Vagina (tissue), 2 donors: ENCODE data around the gene MICAL3. TPM values are rescaled to one million over a fixed set of nuclear protein-coding genes. Genes with fewer than 3 reads are reported as not detected.

Source experiments
- DNase-seq, 2 donors: peaks; one replicate each; pipeline ENCODE4 v3.0.0-alpha.2; 2017; ENCODE audit errors: extremely low spot score in 2 of 2
- H3K27ac ChIP-seq: fragments of 200-600 bp; sonication (generic); one replicate; pipeline ENCODE4 v1.5.1; 2019
- H3K27me3 ChIP-seq: fragments of 200-600 bp; sonication (generic); one replicate; pipeline ENCODE4 v1.5.1; 2019
- H3K36me3 ChIP-seq, 2 donors: fragments of 200-600 bp; sonication (generic); one replicate each; pipeline ENCODE4 v1.5.1; 2017 to 2019
- H3K4me1 ChIP-seq: fragments of 200-600 bp; sonication (generic); one replicate; pipeline ENCODE4 v1.5.1; 2019
- H3K4me3 ChIP-seq, 2 donors: fragments of 200-600 bp; sonication (generic); 1 replicate in 1 of 2; 2 replicates in 1 of 2; pipeline ENCODE4 v1.5.1; 2016 to 2019
- H3K9me3 ChIP-seq: fragments of 200-600 bp; sonication (generic); one replicate; pipeline ENCODE4 v1.5.1; 2019
- POLR2A ChIP-seq, 2 donors: fragments of 450-650 bp; IDR thresholded peaks; one replicate each; pipeline ENCODE4 v1.6.1; 2017; ENCODE audit warnings: antibody characterized with exemption in 2 of 2, mild to moderate bottlenecking in 2 of 2, moderate library complexity in 2 of 2
- POLR2AphosphoS5 ChIP-seq, 2 donors: sonication (generic); formaldehyde crosslinking; IDR thresholded peaks; one replicate each; pipeline ENCODE4 v1.9.0; 2017; ENCODE audit warnings: antibody characterized with exemption in 2 of 2, mild to moderate bottlenecking in 2 of 2, low read depth in 1 of 2; ENCODE audit not compliant: insufficient read depth in 1 of 2
- intact Hi-C: fragments of 100-400 bp; cut with DNase I; formaldehyde crosslinking; loops from one replicate; pipeline ENCODE4 v1.15.1; 2023
- total RNA-seq: library from RNA; depleted of rRNA; stranded (reverse); fragments of >200 nt; gene quantifications from one replicate; pipeline ENCODE4 v1.2.3, GENCODE V29; 2016
- TF ChIP-seq, protein P1 (sequence below), 3 experiments: fragments of 450-650 bp in 2 of 3; fragments of 200-600 bp in 1 of 3; sonication (generic) in 1 of 3; IDR thresholded peaks; one replicate each; pipeline ENCODE4 v1.5.1; 2017 to 2019; ENCODE audit warnings: antibody characterized with exemption in 3 of 3, mild to moderate bottlenecking in 2 of 3, moderate library complexity in 2 of 3

MICAL3 gene
- total RNA-seq, 1 donor from 2014 or later: 35.1 TPM

DNA sequence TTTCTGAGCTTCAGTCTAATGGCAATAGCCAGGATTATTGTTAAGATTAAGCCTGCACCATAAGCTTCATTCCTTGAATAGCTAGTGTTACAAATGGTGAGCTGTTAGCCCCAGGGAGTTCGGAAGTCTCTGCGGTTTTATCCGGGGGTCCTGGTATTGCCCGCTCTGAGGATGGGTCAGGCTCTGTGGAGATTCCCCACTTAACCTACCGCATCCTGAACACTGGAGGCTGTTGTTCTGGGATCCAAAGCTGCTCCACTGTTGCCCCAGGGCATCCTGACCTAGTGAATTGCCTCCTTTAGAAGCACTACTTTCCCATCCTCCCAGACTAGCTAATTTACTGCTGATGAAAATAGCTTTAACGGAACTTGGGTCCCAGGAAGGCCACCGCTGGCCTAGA lies 38.9 kb upstream of the MICAL3 start:
- H3K4me3 ChIP-seq: no peak overlapping the region
- no peak for DNase-seq
- no peaks in the 10 kb centered on the region for H3K27me3 ChIP-seq
- peak overlapping the region; percentile 55 for H3K27ac ChIP-seq
- intact Hi-C loops: no loop called here
- H3K9me3 ChIP-seq: no peaks in the 10 kb centered on the region
- H3K36me3 ChIP-seq: no peaks in the 10 kb centered on the region
- H3K4me1 ChIP-seq: peaks cover 10% of the 10 kb centered on the region
- TF ChIP-seq POLR2AphosphoS5 (IDR thresholded peaks at IDR 0.05; ENCODE audit: insufficient read depth in 1 of 2, low read depth in 1 of 2): no peak
- TF ChIP-seq, protein P1, sequence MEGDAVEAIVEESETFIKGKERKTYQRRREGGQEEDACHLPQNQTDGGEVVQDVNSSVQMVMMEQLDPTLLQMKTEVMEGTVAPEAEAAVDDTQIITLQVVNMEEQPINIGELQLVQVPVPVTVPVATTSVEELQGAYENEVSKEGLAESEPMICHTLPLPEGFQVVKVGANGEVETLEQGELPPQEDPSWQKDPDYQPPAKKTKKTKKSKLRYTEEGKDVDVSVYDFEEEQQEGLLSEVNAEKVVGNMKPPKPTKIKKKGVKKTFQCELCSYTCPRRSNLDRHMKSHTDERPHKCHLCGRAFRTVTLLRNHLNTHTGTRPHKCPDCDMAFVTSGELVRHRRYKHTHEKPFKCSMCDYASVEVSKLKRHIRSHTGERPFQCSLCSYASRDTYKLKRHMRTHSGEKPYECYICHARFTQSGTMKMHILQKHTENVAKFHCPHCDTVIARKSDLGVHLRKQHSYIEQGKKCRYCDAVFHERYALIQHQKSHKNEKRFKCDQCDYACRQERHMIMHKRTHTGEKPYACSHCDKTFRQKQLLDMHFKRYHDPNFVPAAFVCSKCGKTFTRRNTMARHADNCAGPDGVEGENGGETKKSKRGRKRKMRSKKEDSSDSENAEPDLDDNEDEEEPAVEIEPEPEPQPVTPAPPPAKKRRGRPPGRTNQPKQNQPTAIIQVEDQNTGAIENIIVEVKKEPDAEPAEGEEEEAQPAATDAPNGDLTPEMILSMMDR (IDR thresholded peaks at IDR 0.05): no peak
- TF ChIP-seq POLR2A (IDR thresholded peaks at IDR 0.05): no peak

DNA sequence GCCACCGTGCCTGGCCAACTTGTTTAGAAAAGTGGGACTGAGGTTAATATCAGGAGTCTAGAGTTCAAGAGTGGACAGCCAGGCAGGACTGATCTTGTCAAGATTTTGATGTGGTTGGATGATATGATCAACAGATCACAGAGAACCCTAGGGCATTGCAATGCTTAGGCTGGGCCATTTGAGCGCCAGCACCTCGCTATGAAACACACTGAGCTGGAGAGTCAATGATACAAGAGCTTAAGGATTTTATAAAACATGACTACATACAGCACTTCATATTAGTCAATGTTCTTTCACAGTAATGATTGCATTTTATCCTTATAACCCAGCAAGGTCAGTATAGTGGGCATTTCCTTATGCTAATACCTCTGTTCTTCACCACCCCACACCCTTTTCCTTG lies 38.1 kb upstream of the MICAL3 start:
- intact Hi-C loops: no loop called here
- H3K4me3 ChIP-seq: no peak overlapping the region
- no peak for DNase-seq
- no peaks in the 10 kb centered on the region for H3K36me3 ChIP-seq
- H3K9me3 ChIP-seq: no peaks in the 10 kb centered on the region
- no peaks in the 10 kb centered on the region for H3K27me3 ChIP-seq
- TF ChIP-seq POLR2A (IDR thresholded peaks at IDR 0.05) (no peak), POLR2AphosphoS5 (IDR thresholded peaks at IDR 0.05; ENCODE audit: insufficient read depth in 1 of 2, low read depth in 1 of 2) (no peak)
- TF ChIP-seq, protein P1 (IDR thresholded peaks at IDR 0.05): no peak
- peaks cover 11% of the 10 kb centered on the region for H3K4me1 ChIP-seq
- H3K27ac ChIP-seq: peak overlapping the region; percentile 55

DNA sequence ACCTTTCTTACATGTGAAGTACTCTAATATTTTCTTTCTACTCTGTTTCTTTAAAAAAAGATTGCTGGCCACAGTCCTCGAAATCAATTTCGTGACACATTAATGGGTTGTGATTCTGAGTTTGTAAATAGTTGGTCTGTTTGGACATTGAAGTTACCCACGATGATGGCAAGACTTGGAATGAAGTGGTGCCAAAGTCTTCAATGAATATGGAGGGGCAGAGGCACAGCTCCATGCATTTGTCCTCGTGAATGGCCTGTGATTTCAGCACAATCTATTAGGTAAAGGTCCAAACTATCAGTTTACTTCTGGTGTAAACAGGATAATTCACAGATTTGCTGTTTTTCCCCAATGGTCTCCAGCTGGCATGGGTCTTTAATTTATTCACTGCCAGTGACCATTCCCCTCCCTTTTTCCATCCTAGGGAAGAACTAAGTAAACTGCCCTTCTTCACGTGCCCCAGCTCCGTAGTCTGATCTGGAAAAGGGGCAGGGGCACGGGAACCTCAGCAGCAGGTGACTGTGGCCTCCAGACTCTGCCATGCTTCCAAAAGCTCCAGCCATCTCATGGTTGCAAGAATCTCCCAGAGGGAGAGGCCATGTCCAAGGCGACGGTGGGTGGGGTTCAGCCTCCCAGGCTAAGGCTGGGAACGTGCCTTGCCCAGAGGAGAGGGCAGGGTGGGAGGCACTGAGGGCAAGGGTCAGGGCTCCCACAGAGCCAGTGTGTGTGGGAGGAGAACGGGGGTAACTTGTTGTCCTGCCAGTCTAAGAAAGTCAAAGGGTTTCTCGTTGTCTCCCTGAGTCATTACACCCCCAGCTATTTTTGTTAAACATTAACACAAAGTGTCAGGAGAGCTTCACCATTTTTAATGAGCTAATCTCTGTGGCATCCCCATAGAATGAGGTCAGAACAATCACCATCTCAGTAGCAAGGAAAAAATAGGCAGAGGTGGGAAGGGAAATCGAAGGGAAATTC lies 36.6 kb upstream of the MICAL3 start:
- Histone ChIP-seq H3K27ac (peak overlapping the region; percentile 55), H3K36me3 (no peaks in the 10 kb centered on the region), H3K4me1 (peaks cover 24% of the 10 kb centered on the region), H3K4me3 (no peak overlapping the region), H3K27me3 (no peaks in the 10 kb centered on the region), H3K9me3 (no peaks in the 10 kb centered on the region)
- intact Hi-C loops: no loop called here
- TF ChIP-seq, protein P1 (IDR thresholded peaks at IDR 0.05): no peak
- DNase-seq: no peak

DNA sequence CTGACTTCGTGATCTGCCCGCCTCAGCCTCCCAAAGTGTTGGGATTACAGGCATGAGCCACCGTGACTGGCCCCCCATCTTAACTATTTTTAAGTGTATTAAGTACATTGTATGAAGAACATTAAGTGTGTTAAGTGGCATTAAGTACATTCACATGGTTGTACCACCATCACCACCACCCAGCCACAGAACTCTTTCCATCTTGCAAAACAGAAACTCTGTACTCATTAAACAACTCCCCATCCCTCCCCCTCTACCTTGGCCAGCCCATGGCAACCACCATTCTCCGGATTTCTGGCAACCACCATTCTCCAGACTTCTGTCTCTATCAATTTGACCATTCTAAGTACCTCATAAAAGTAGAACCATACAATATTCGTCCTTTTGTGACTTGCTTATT lies 35.6 kb upstream of the MICAL3 start:
- Histone ChIP-seq H3K9me3 (no peaks in the 10 kb centered on the region), H3K27ac (no peak overlapping the region), H3K27me3 (no peaks in the 10 kb centered on the region), H3K4me3 (no peak overlapping the region), H3K4me1 (peaks cover 31% of the 10 kb centered on the region), H3K36me3 (no peaks in the 10 kb centered on the region)
- no peak for DNase-seq
- intact Hi-C loops: no loop called here
- TF ChIP-seq, protein P1 (IDR thresholded peaks at IDR 0.05): no peak
- TF ChIP-seq POLR2A (IDR thresholded peaks at IDR 0.05) (no peak), POLR2AphosphoS5 (IDR thresholded peaks at IDR 0.05; ENCODE audit: insufficient read depth in 1 of 2, low read depth in 1 of 2) (no peak)

GRCh38 chr22:18059473-18059872 lies 35.1 kb upstream of the MICAL3 start:
- Histone ChIP-seq H3K27ac (no peak overlapping the region), H3K9me3 (no peaks in the 10 kb centered on the region), H3K36me3 (no peaks in the 10 kb centered on the region), H3K4me3 (no peak overlapping the region), H3K4me1 (peaks cover 31% of the 10 kb centered on the region), H3K27me3 (no peaks in the 10 kb centered on the region)
- DNase-seq: no peak
- intact Hi-C loops: no loop called here
- TF ChIP-seq, protein P1 (IDR thresholded peaks at IDR 0.05): no peak
- TF ChIP-seq POLR2AphosphoS5 (IDR thresholded peaks at IDR 0.05; ENCODE audit: insufficient read depth in 1 of 2, low read depth in 1 of 2) (no peak), POLR2A (IDR thresholded peaks at IDR 0.05) (no peak)
